HL-60 (cell line): ENCODE results near the gene NLGN3.

Experiments used
- DNase-seq, 2 experiments: peaks; one replicate each; pipeline ENCODE4 v3.0.0-alpha.2; 2010 to 2020; ENCODE audit warnings: low read depth in 1 of 2, low spot score in 1 of 2
- H3K27ac ChIP-seq: fragments of 250-450 bp; sonication (Bioruptor Pico); replicated peaks from 2 replicates; pipeline ENCODE4 v1.5.1; 2020; ENCODE audit warnings: mild to moderate bottlenecking, moderate library complexity
- H3K27me3 ChIP-seq: fragments of 250-450 bp; sonication (Bioruptor Pico); 2 replicates; pipeline ENCODE4 v1.5.1; 2021; ENCODE audit warnings: mild to moderate bottlenecking, moderate library complexity; ENCODE audit not compliant: insufficient read depth, poor library complexity, severe bottlenecking
- H3K4me3 ChIP-seq: replicated peaks from 2 replicates; pipeline ENCODE4 v1.5.1; 2011; ENCODE audit warnings: mild to moderate bottlenecking, control low read depth, low read length; ENCODE audit not compliant: insufficient read depth
- CTCF ChIP-seq: IDR thresholded peaks from one replicate; pipeline ENCODE4 v1.5.1; 2011; ENCODE audit warnings: low read length, control low read depth, inconsistent platforms; ENCODE audit not compliant: insufficient read depth
- GABPA ChIP-seq: IDR thresholded peaks from 2 replicates; pipeline ENCODE4 v1.6.1; 2012; ENCODE audit warnings: low read depth
- POLR2AphosphoS5 ChIP-seq: IDR thresholded peaks from 2 replicates; pipeline ENCODE4 v1.6.1; 2012; ENCODE audit warnings: low read depth
- REST ChIP-seq: IDR thresholded peaks from 2 replicates; pipeline ENCODE4 v1.6.1; 2012; ENCODE audit warnings: low read depth; ENCODE audit not compliant: insufficient replicate concordance
- SPI1 ChIP-seq: IDR thresholded peaks from 2 replicates; pipeline ENCODE4 v1.6.1; 2012; ENCODE audit warnings: low read depth, mild to moderate bottlenecking, borderline replicate concordance

NLGN3 gene

DNA sequence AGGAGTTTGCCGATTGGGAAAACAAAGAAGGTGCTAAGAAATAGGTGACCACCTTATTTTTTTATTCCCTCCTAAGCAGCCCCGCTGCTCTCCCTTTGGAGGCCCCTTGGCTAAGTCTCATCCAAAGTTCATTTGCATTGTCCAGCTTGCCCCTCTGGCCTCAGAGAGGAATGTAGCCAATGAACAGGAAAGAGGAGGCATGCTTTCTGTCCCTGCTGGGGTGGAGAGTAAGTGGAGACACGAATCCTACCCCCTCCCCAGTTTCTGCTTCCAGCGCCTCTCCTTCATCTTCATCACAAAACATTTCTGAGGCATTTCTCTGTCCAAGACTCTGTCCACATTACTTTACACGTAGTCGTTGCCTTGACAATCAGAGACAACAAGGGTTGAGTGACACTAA lies 38.7 kb downstream of the NLGN3 start:
- TF ChIP-seq SPI1 (no peak), CTCF (no peak), GABPA (no peak), POLR2AphosphoS5 (no peak), REST (no peak)
- no peak overlapping the region for H3K27ac ChIP-seq
- no peak overlapping the region for H3K4me3 ChIP-seq
- no peaks in the 10 kb centered on the region for H3K27me3 ChIP-seq
- DNase-seq = no peak

DNA sequence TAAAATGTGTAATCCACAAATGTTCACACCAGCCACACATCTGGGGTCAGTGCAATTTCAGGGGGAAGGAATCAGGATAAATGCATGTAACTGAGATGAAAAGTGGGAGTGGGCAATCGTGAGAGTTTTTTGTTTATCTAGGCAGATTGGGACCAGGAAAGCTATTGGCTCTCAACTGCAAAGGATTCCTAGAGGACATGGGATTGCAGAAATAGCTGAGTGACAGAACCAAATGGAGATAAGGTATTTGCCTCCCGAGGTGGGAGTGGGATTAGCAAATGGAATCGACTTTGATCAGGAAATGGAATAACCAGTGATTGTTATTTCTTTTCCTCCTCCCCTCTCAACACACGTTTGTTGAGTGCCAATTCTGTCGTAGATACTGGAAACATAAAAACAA lies 39.5 kb downstream of the NLGN3 start:
- H3K27ac ChIP-seq = no peak overlapping the region
- no peak for DNase-seq
- H3K4me3 ChIP-seq = no peak overlapping the region
- H3K27me3 ChIP-seq = no peaks in the 10 kb centered on the region
- no peak for TF ChIP-seq GABPA
- TF ChIP-seq POLR2AphosphoS5 = no peak
- no peak for TF ChIP-seq REST
- no peak for TF ChIP-seq CTCF
- no peak for TF ChIP-seq SPI1

- Histone ChIP-seq H3K4me3 (no peak overlapping the region), H3K27ac (no peak overlapping the region), H3K27me3 (no peaks in the 10 kb centered on the region)
- DNase-seq = no peak
- no peak for TF ChIP-seq SPI1
- no peak for TF ChIP-seq CTCF
- no peak for TF ChIP-seq POLR2AphosphoS5
- TF ChIP-seq GABPA = no peak
- TF ChIP-seq REST = no peak
These were observed 40.3 kb downstream of the NLGN3 start for GRCh38 chrX:71184803-71185495.
